ENCODE data around the gene TSPAN11.

TSPAN11 gene

DNA sequence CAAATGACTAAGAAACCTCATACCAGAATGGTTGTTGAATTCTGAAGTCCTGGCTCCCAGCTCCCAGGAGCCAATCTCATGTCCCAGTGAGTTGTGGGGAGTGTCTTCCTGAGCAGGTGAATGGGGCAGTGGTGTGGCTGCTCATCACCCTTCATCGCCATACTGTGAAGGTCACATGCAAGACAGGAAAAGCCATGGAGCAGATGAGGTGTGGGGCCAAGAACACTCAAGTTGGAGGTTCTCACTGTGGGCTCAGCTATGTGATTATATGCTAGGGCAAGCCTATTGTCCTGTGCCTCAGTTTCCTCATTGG is 16.6 kb upstream of the TSPAN11 start:
- in situ Hi-C loops (cut with HindIII; ENCODE audit: low sequenced_read_pairs) = no loop called here

DNA sequence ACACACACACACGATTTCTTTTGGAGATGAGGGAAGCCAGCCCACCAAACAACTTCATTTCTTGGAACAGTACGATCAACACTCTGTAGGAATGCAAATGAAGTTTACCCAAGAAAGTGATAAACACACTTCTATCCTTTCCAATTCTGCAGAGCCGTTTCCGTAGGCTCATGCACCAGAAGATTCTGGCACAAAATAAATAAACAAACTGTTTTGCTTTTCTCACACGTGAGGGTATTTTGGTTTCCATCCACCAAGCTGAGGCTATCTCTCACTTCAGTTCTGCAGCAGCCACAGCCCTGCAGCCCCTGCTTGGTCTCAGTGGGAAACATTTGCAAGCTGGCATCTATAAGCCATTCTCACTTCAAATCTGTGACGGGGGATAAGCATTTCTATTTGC is 15.3 kb upstream of the TSPAN11 start:
- in situ Hi-C loops (cut with HindIII; ENCODE audit: low sequenced_read_pairs) = no loop called here

DNA sequence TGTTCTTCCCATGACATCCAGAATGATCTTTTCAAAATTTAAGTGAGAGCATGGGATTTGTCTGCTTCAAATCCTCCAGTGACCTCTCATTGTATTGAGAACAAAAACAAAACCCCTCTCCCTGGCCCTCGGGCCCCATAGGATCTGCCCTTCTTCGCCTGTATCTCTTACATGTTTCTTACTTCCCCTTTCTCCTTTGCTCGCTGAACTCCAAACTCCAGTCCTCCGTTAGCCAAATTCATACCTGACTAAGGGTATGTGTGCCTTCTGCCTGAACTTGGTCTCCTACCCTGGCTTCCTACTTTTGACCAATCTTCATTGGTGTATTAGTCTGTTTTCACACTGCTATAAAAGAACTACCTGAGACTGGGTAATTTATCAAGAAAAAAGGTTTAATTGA is 13.2 kb upstream of the TSPAN11 start:
- in situ Hi-C loops (cut with HindIII; ENCODE audit: low sequenced_read_pairs) = no loop called here

DNA sequence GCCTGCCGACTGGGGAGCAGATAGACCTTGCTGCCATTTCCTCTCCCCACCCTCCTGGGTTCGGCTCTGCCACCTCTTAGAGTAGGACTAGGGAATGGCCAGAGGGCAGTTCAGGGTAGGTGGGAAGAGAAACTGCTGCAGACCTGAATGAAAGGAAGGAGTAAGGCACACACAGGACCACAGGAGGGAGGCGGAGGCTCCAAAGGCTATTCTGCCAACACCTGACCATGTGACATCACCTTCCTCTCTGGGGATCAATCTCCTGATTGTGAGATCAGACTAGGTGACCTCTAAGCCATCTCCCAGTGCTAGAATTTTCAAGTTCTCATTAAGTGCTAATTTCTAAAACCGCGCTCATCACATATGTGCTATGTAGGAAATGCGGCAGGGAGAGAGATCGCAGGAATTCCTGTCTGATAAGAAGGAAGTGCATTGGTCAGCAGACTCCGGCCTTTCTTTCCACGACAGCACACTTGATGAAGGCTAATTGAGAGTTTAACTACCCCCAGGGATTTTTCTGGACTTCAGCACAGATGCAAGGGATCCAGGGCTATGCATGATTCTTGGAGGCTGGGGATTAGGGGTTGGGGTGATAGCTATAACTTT is 11.5 kb upstream of the TSPAN11 start:
- in situ Hi-C loops (cut with HindIII; ENCODE audit: low sequenced_read_pairs) = no loop called here

DNA sequence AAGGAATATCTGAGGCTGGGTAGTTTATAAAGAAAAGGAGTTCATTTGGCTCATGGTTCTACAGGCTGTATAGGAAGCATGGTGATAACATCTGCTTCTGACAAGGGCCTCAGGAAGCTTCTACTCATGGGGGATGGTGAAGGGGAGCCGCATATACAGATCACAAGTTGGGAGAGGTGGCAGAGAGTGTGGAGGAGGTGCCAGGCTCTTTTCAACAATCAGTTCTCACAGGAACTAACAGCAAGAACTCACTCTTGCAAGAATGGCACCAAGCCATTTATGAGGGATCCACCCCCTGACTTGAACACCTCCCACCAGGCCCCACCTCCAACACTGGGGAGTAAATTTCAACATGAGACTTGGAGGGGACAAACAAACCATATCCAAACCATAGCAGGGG is 3.5 kb upstream of the TSPAN11 start:
- in situ Hi-C loops (cut with HindIII; ENCODE audit: low sequenced_read_pairs) = no loop called here

DNA sequence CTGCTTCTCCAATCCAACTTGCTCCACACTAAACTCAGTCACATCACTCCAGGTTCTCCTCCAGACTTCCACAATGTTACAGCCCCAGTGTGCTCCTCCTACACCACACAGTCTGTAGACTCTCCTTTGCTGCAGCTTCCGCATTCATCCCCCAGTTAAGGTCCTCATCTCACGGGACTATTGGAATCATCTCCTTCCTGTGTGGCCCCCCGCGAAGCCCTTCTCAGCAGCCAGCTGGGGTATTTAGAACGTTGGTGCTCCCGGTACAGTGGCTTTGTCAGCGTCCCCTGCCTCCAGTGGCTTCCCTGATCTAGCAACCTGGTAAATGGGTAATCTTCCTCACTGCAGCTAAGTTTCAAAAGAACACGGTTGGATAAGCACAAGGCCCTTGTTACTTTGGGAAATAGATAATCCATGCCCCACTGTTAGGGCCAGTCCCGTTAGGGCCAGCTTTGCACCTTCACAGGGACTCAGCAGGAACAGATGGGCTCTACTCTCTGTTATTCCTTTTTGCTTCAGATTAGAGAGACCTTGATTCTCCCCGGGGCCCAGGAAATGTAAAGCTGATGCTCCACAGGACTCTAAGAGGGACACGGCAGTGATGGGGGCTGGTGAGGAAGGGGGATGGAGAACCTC is 823 bp upstream of the TSPAN11 start:
- in situ Hi-C loops (cut with HindIII; ENCODE audit: low sequenced_read_pairs) = no loop called here

DNA sequence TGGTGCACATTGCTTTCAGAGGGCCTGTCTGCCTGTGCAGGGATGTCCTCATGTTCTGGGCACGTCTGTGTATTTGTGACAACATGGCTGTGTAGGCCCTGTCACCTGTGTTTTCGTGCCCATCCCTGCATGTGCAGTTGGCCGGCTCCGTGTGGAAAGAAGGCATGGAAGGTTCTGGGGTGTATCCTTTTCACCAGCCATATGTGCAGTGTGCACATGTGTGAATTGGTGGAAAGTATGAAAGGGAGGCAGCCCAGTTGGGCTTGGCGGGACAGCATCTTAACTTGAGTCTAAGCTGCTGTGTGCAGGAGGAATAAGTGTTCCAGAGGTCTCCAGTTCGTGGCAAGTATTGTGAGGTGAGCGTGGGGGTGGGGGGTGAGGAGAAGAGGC is 669 bp downstream of the TSPAN11 start:
- in situ Hi-C loops (cut with HindIII; ENCODE audit: low sequenced_read_pairs) = no loop called here

DNA sequence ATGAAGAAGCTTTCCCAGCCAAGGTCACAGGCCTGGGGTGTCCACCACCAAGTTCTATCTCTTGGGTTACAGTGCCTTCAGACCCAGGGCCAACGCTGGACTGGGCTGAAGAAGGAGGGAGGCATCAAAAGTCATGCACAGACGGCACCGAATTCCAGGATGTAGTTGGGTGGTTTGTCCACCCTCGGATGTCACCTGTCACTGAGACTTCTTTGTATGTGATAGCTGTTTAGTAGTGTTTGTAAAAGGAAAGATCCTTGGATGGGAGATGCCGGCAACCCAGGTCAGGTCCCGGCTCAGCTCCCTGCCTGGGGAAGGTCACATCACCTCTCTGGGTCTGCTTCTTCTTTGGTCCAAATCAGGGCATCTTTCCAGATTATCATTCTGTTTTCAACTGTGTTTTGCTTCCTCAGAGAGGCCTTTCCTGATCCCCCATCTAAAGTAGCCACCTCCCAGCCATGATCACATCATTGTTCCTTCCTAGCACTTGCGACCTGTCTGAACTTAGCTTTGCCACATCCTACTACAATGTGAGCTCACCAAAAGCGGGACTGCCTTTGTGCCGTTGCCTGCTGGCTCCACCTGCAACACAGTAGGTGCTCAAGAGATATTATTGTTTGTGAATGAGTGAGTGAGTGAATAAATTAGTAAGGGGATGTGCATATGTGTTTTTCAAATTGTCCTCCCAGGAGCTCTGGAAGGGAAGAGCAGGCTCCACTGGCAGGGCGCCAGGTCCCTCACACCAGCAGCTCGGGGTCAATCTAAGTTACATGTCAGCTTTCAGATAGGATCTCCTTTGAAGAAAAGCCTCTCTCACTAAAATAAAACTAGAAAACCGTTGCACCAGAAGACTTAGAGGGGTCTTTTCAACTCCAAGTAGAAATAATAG is 2.1 kb downstream of the TSPAN11 start:
- in situ Hi-C loops (cut with HindIII; ENCODE audit: low sequenced_read_pairs) = no loop called here

DNA sequence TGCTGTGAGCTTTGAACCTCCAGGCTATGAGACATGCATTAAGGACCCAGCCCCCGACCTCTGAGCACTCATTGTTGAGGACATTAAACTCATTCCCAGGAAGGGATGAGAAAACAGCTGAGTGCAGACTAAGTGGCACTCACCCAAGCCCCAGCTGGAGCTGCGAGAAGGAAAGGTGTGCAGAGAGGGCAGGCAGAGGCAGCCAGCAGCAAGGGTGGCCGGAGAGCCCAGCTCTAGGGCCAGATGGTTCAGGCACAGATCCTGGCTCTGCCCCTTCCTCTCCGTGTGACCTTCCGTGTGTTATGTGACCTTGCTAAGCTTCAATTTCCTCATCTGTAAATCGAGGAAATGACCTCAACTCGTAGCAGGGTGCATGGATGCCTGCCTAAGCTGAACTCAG is 3.7 kb downstream of the TSPAN11 start:
- in situ Hi-C loops (cut with HindIII; ENCODE audit: low sequenced_read_pairs) = no loop called here

DNA sequence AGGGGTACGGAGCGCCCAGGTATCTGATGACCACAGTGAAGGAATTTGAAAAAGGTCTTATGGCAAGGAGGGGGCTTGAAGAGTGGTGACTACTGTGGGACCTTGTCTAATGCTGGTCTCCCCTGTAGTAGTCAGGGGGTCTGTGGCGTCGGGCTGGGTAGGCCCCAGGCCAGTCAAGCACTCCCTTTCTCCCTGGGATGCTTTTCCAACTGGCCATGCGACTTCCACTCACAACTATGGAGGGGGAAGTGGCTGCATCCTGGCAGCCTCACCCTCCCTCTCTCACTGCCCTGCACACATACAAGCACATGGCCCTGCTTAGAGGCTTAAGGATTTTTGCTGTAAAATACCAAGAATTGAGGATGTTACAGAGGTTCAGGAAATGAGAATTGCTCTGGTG is 4.1 kb downstream of the TSPAN11 start:
- in situ Hi-C loops (cut with HindIII; ENCODE audit: low sequenced_read_pairs) = no loop called here

DNA sequence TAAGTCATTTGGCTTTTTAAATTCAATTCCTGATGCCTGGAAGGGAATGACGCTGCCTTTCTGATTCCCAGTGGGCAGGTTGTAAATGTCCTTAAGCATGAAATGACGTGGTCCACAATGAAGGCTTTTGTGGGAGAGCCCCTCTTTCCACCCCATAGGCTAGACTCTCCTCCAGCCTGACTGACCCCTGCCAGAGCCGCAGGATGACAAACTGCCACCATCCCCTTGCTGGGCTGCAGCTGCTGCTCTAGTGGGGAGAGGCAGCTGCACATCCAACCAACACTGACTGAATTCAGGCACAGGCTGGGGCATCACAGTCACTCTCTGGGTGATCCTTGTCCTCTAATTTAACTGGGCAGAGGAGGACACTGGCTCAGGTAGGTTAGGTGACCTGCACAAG is 6.3 kb downstream of the TSPAN11 start:
- in situ Hi-C loops (cut with HindIII; ENCODE audit: low sequenced_read_pairs) = no loop called here

DNA sequence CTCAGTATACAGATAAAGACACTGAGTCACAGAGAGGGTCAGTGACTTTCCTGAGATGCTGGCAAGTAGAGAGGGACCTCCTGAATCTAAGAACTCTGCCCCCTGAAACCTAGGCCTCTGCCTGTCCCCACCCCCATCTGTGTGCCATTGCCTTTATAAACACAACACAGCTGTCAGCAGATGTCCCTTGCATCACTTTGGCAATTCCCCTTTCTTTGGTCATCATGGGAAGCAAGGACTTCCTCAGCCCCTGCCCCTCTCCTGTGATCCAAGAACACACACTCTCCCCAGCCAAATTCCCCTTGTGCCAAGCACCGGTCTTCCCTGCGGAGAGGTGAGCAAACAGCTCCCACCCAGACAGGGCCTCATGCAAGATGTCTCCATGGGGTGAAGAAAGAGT is 8.3 kb downstream of the TSPAN11 start:
- in situ Hi-C loops (cut with HindIII; ENCODE audit: low sequenced_read_pairs) = no loop called here

DNA sequence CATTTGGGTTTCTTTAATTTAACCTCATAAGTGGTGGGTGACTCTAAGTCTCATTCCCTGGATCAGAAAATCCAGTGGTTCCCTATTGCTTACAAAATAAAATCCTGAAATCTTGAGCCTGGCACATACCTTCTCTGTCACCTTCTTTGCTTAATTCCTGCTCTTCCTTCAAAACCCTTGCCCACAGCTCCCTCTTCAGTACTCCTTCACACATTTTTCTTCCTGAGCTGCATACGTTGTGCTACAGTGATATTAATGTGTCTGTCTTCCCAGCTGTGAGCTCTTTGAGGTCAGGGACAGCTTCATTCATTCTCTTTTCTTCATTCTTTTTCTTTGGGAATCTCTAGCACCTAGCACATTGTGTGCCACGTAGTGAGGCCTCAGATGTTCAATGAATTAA is 9.5 kb downstream of the TSPAN11 start:
- in situ Hi-C loops (cut with HindIII; ENCODE audit: low sequenced_read_pairs) = no loop called here

DNA sequence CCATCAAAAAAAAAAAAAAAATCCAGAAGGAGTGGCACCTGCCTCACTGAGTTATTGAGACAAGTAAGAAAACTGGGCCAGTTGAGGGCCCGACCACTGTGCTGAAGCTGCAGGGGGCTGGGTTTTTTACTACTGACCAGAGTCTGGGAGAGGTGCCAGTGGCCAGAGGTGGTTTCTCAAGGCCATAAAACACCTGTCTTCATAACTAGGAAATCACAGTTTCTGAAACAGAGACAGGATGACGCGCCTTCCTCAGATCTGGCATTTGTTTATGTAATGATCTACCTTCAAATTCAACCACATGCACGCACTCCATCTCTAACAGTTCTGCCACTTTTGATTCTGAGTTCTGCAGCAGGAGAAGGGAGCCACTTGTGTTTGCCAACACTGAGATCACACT is 12.7 kb downstream of the TSPAN11 start:
- in situ Hi-C loops (cut with HindIII; ENCODE audit: low sequenced_read_pairs) = no loop called here

DNA sequence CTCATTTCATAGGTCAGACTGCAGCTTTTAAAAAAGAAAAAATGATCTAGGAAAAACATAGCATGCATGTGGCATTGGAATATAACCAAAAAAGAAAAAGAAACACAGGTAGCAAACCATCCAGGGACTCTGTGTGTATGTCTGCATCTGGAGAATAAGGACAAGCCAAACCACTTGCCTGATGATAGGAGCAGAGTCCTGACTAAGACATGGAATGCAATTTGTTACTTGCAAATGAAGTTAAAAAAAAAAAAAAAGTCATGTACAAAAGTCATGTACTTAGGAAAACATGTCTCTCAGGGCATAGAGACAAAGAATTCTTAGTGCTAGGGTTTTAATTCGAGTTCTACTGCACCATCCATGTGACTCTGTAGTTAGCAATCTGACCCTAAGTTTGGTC is 15.9 kb downstream of the TSPAN11 start:
- in situ Hi-C loops (cut with HindIII; ENCODE audit: low sequenced_read_pairs) = no loop called here

DNA sequence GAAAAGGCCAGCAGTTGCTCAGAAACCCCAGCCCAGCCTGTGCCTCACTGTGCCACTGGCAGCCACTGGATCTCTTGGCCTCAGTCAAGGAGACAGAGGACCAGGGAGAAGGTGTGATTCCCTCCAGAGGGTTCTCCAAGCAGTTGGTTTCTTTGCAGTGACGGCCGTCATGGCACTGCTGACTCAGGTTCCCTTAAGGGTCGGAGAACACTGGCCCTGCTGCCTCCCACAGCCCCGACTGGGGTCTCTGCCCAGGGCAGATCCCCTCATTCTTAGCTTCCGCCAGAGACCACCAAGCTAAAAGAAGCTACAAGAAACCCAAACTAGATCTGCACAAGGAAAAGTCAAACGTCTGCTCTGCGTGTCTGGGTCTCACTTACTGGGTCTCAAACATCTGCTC is 16.4 kb downstream of the TSPAN11 start:
- in situ Hi-C loops (cut with HindIII; ENCODE audit: low sequenced_read_pairs) = no loop called here

DNA sequence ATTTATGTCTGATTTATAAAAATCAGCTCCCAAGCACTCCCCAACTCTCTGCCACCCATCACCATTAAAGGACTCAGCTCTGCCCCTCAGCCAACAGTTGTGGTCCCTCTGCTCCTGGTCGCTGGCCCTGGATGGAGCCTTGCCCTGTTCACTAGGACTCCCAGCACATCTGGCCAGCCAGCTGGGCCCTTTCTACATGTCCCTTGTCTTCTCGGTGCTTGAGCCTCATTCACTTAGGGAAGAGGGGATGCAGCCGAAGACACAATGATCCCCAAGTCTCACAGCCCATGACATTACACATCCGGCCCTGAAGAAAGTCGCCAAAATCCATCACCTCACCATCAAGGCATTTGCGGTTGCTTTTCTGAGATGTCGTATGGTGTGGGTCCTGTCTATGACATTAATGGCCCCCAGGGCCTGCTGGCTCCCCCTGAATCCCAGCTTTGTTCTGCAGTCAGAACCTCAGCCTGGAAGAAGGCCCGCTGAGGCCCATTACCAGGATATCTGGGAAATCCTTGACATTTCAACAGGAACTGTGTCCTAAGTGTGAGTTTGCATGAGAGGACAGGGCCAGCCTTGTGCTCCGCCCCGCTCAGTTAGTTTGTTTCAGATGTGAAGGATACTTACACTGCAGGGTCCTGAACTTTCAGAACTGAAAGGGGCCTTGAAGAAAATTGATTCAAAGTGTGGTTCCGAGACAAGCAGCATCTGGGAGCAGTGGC is 19.1 kb downstream of the TSPAN11 start:
- in situ Hi-C loops (cut with HindIII; ENCODE audit: low sequenced_read_pairs) = no loop called here

DNA sequence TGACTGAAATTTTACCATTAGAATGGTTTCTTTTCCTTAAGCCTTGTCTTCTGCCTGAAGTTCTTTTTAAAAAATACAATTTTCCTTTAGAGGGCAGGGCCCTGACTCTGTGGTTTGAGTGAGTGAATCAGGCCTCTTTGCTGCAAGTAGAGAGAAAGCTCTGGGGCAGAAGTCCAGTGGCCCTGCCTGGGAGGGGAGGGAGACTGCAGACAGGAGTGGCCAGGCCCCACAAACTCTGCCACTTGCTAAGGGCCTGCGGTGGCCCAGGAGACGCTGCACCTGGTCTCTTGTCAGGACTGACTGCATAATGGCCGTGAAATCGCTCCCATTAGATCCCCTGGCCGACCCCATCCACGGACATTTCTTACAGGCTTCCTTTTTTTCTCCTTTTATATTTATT is 25.5 kb downstream of the TSPAN11 start:
- in situ Hi-C loops (cut with HindIII; ENCODE audit: low sequenced_read_pairs) = no loop called here

DNA sequence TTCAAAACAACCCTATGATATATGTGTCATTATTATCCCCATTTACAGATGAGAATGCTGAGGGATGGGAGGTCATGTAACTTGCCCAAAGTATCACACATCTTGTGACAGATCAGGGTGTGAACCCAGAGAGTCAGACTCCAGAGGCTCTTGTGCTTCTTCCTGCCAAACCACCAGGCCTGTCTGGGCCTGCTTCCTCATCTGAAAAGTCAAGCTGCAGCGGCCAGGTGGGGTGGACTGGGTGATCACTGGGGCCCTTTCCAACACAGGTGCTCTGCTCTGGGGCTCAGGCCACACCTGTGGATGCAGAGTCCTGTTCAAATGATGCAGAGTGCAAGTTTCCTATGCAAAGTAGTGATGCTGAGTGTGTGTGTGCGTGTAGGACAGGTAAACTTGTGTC is 26.7 kb downstream of the TSPAN11 start:
- in situ Hi-C loops (cut with HindIII; ENCODE audit: low sequenced_read_pairs) = no loop called here

DNA sequence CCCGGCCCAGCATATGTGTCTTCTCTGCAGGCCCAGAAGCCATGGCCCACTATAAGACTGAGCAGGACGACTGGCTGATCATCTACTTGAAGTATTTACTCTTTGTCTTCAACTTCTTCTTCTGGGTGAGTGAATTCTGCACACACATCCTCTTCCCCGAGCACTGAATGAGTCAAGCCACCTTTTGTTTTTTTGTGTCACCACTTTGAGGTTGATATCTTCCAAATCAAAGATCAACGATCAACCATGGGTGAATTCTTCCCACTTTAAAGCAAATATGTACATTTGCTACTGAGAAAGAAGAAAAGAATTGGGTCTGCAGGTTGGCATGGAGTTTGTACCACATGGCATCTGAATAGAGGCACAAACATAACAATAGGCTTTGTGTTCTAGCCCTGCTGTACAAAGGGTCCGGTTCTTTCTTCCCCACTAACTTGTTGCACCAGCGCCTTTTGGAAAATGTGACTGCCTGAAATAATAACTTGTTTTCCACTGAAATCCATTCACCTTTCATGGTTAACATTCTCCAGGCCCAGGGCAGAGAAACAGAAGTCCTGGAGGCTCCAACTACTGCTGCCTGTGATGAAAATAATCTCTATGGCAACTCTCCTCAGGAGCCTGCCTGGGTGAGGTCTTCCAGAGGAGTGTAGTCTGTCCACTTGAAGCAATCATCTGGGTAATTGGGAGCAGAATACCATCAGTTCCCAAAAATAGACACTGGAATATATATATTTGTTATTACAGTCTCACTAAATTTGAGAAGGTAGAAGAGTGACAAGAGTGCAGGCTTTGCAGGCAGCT is 27.6 kb downstream of the TSPAN11 start:
- in situ Hi-C loops (cut with HindIII; ENCODE audit: low sequenced_read_pairs) = no loop called here

DNA sequence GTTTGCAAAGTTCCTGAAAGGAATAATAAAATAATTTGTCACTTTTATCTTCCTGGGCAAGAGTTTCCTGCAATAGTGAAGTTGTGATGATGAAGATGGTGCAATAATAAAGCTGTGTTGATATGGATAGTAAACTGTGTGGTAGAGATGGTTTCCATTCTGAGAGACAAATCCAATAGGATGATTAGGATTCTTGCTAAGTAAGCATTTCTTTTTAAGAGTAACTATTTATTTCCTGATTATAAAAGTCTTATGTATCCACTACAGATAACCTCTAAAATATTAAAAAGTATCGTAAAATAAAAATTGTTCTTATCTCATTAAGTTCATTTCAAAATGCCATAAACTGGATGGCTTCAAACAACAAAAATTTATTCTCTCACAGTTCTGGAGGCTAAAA is 28.7 kb downstream of the TSPAN11 start:
- in situ Hi-C loops (cut with HindIII; ENCODE audit: low sequenced_read_pairs) = no loop called here
